ENCODE results near the gene ORC3. TPM values are rescaled to one million over a fixed set of nuclear protein-coding genes. Genes with fewer than 3 reads are reported as not detected.

ORC3 gene
- total and polyA plus RNA-seq, 2 of the 4 experiments (the other 2 are of a cell fraction), result 22.3 to 30.6 TPM

DNA sequence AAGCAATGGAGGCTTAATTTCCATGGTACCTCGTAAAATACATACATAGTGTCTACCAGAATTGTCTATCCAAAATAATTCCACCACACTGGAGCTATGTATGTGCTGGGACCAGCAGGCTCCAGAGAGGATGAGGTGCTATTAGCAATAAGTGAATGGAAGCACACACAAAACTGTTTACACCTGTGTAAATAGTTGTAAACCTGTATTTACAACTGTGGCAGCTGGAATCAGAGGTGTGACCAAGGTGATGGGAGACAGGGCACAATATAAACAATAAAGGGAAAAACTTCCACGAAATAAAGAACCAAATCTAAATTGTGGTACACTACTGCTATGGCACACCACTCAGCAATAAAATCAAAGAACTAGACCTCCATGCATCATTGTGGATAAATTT lies 14.5 kb upstream of the ORC3 start:
- Histone ChIP-seq H2BK120ac (ENCODE audit: low read depth, low read length) (peak overlapping the region; percentile 5; the same call in 1 of the 2 replicates), H3K14ac (replicated peaks; ENCODE audit: low read depth, low read length) (no peak overlapping the region; the same call in 1 of the 2 replicates), H3K18ac (ENCODE audit: low read depth, low read length) (peak overlapping the region; percentile 86; the same call in 1 of the 2 replicates), H2BK20ac (ENCODE audit: low read depth, low read length) (peak overlapping the region; percentile 38; the same call in 1 of the 2 replicates), H3K27me3 (ENCODE audit: control insufficient read depth, insufficient read depth, low read length) (no peaks in the 10 kb centered on the region), H2BK15ac (ENCODE audit: low read depth, low read length) (0 out of 3 replicates have a peak overlapping the region, but pooled peaks have one; percentile 78), H3K4ac (ENCODE audit: low read depth, low read length) (0 out of 2 replicates have a peak overlapping the region, but pooled peaks have one; percentile 23), H2AK9ac (replicated peaks; ENCODE audit: low read depth, low read length, poor library complexity) (no peak overlapping the region), H3K9ac (ENCODE audit: low read depth, low read length) (no peak overlapping the region), H2AFZ (replicated peaks; ENCODE audit: low read length, poor library complexity) (no peak overlapping the region), H3K4me2 (ENCODE audit: low read depth, low read length) (no peak overlapping the region; the same call in 1 of the 2 replicates), H3K36me3 (ENCODE audit: control insufficient read depth, insufficient read depth, low read length) (peaks cover 12% of the 10 kb centered on the region; the same call in 1 of the 2 replicates), H3K4me3 (ENCODE audit: insufficient read depth, low read depth, low read length) (no peak overlapping the region), H4K8ac (ENCODE audit: low read depth in 2 of 2, low read length in 2 of 2) (peak overlapping the region in 1 of 2 experiments; percentile 44; a peak in 2 of 4 replicates), H3K9me1 (ENCODE audit: insufficient read depth, low read length) (peaks cover 12% of the 10 kb centered on the region), H3K79me1 (ENCODE audit: low read depth in 1 of 2, low read length in 2 of 2) (peaks cover 32 to 68% of the 10 kb centered on the region in 2 experiments), H3K4me1 (ENCODE audit: control insufficient read depth, insufficient read depth, low read length) (peaks cover 28% of the 10 kb centered on the region), H4K20me1 (ENCODE audit: insufficient read depth, low read length) (peaks cover 38% of the 10 kb centered on the region), H2BK5ac (ENCODE audit: low read depth, low read length, poor library complexity, severe bottlenecking) (peak overlapping the region; percentile 71), H3K9me3 (ENCODE audit: control insufficient read depth, insufficient read depth, low read length) (no peaks in the 10 kb centered on the region), H2AK5ac (ENCODE audit: low read depth, low read length) (peak overlapping the region; percentile 58; the same call in 1 of the 2 replicates), H3K56ac (ENCODE audit: extremely low read depth, insufficient read depth, low read length) (no peak overlapping the region; the same call in 1 of the 2 replicates), H4K5ac (ENCODE audit: low read depth, low read length) (peak overlapping the region; percentile 9; the same call in 1 of the 2 replicates), H4K91ac (ENCODE audit: insufficient read depth, low read depth, low read length) (peak overlapping the region; percentile 68; the same call in 1 of the 2 replicates), H3K27ac (ENCODE audit: insufficient read depth, low read length) (no peak overlapping the region; the same call in 1 of the 2 replicates), H3K23ac (ENCODE audit: low read depth, low read length) (0 out of 2 replicates have a peak overlapping the region, but pooled peaks have one; percentile 0)
- in situ Hi-C loops (cut with MboI; ENCODE audit: low sequenced_read_pairs), result no loop called here
- dilution Hi-C loops (cut with HindIII; ENCODE audit: low sequenced_read_pairs, unreplicated experiment), result no loop called here
- ATAC-seq (ENCODE audit: low read depth) (no peak), DNase-seq (no peak)
- BruUV-seq (replicated peaks), result no TSS peak
- ChIA-PET CTCF (interaction anchor here (0.7 kb wide), 1 partner anchor 88 kb away, joined by 3 read pairs; no protein-coding TSS in a partner anchor), POLR2A (ENCODE audit: unreplicated experiment) (no interaction called here)
- WGBS, 2 experiments (ENCODE audit: extremely low coverage in 2 of 2, insufficient read length in 1 of 2), result no CpG with 5 or more reads among the region's 2 CpGs
- intact Hi-C loops (cut with micrococcal nuclease), result loop anchor here (10.0 kb wide), 1 partner anchor 171 kb away; the partner anchor contains the start of gene CFAP206
- TF ChIP-seq CHD1 (IDR thresholded peaks at IDR 0.05; ENCODE audit: low read depth, low read length) (no peak), CEBPB (IDR thresholded peaks at IDR 0.05; ENCODE audit: low read depth, low read length) (no peak), BHLHE40 (IDR thresholded peaks at IDR 0.05; ENCODE audit: low read depth, low read length) (no peak), RAD21 (IDR thresholded peaks at IDR 0.05; ENCODE audit: low read length) (no peak), MXI1 (IDR thresholded peaks at IDR 0.05; ENCODE audit: borderline replicate concordance, low read depth, low read length) (no peak), MAZ (IDR thresholded peaks at IDR 0.05; ENCODE audit: borderline replicate concordance, low read depth, low read length) (no peak)

Measured in IMR-90 (cell line).